Panc1 (cell line): Measurements from ENCODE around the gene MMP21. TPM values are rescaled to one million over a fixed set of nuclear protein-coding genes. Genes with fewer than 3 reads are reported as not detected.

Experiments used
- ATAC-seq: fragments of 200-7000 bp; cut with Tn5 transposase; 2 replicates; pipeline ENCODE4 v1.9.1; 2020; ENCODE audit warnings: mild to moderate bottlenecking, moderate library complexity
- Bru-seq: library from RNA; stranded (reverse); fragments of 400-500 nt; gene quantifications from one replicate; lab custom pipeline; 2021; lab: Mats Ljungman, UMichigan
- BruChase-seq, 2 experiments: library from RNA; stranded (reverse); fragments of 400-500 nt; gene quantifications; one replicate each; lab custom pipeline; 2021; lab: Mats Ljungman, UMichigan
- BruUV-seq: library from RNA; stranded (reverse); fragments of 400-500 nt; replicated peaks from 2 replicates; lab custom pipeline; 2021; lab: Mats Ljungman, UMichigan
- CTCF ChIA-PET: fragments of 300-600 bp; sonication (Branson Sonifier 250); formaldehyde crosslinking; loops from one replicate; lab custom pipeline; 2022; ENCODE audit warnings: antibody characterized with exemption; lab: Charles Lee
- POLR2A ChIA-PET: fragments of 300-600 bp; sonication (Branson Sonifier 250); formaldehyde crosslinking; loops from one replicate; lab custom pipeline; 2022; ENCODE audit warnings: antibody characterized with exemption; lab: Charles Lee
- DNase-seq: peaks from one replicate; pipeline ENCODE4 v3.0.0-alpha.2; 2010; ENCODE audit warnings: low read depth, low spot score
- H3K27ac ChIP-seq: 2 replicates; pipeline ENCODE4 v1.5.1; 2011; ENCODE audit warnings: mild to moderate bottlenecking, low read length, inconsistent platforms
- H3K27me3 ChIP-seq: fragments of 200-500 bp; sonication (Bioruptor generic); 2 replicates; pipeline ENCODE4 v1.6.0; 2014; ENCODE audit warnings: low read length, inconsistent platforms; ENCODE audit not compliant: control insufficient read depth, insufficient read depth
- H3K36me3 ChIP-seq: fragments of 200-500 bp; sonication (Bioruptor generic); 2 replicates; pipeline ENCODE4 v1.5.1; 2014; ENCODE audit warnings: inconsistent platforms, mild to moderate bottlenecking, low read length, moderate library complexity; ENCODE audit not compliant: control insufficient read depth, insufficient read depth
- H3K4me1 ChIP-seq: 2 replicates; pipeline ENCODE4 v1.5.1; 2011; ENCODE audit warnings: inconsistent platforms, mild to moderate bottlenecking, low read length, moderate library complexity; ENCODE audit not compliant: control insufficient read depth, insufficient read depth
- H3K4me3 ChIP-seq, 2 experiments: 2 replicates each; pipeline ENCODE4 v1.5.1; 2011 to 2012; ENCODE audit warnings: low read depth in 2 of 2, low read length in 2 of 2, mild to moderate bottlenecking in 2 of 2, inconsistent platforms in 1 of 2, moderate library complexity in 1 of 2
- H3K9me3 ChIP-seq: fragments of 200-500 bp; sonication (Bioruptor generic); 2 replicates; pipeline ENCODE4 v1.5.1; 2014; ENCODE audit warnings: low read depth, mild to moderate bottlenecking, inconsistent platforms, low read length, moderate library complexity; ENCODE audit not compliant: control insufficient read depth, insufficient read depth
- CTCF ChIP-seq: fragments of 450-650 bp; IDR thresholded peaks from 2 replicates; pipeline ENCODE4 v1.5.1; 2017; ENCODE audit warnings: mild to moderate bottlenecking
- POLR2AphosphoS5 ChIP-seq: IDR thresholded peaks from 2 replicates; pipeline ENCODE4 v1.6.1; 2012; ENCODE audit warnings: mild to moderate bottlenecking, low read depth, low read length, moderate library complexity
- REST ChIP-seq, 2 experiments: IDR thresholded peaks; 2 replicates each; pipeline ENCODE4 v1.6.1; 2011 to 2012; ENCODE audit warnings: low read depth in 2 of 2, control low read depth in 1 of 2, low read length in 1 of 2, mild to moderate bottlenecking in 1 of 2, moderate library complexity in 1 of 2; ENCODE audit not compliant: insufficient read depth in 1 of 2
- SIN3A ChIP-seq: IDR thresholded peaks from 2 replicates; pipeline ENCODE4 v1.6.1; 2012; ENCODE audit warnings: low read depth, mild to moderate bottlenecking, low read length, moderate library complexity, borderline replicate concordance; ENCODE audit not compliant: insufficient read depth
- TCF7L2 ChIP-seq: IDR thresholded peaks from 2 replicates; pipeline ENCODE4 v1.6.1; 2011; ENCODE audit warnings: mild to moderate bottlenecking, low read depth, low read length, inconsistent platforms
- in situ Hi-C: cut with HindIII; loops from 2 replicates; pipeline ENCODE4 v1.10.0; 2016; ENCODE audit warnings: low sequenced_read_pairs, low pct_unique_long_range_greater_than_20kb
- intact Hi-C: fragments of 100-400 bp; cut with micrococcal nuclease; formaldehyde crosslinking; loops from one replicate; pipeline ENCODE4 v1.10.0; 2022; ENCODE audit not compliant: unreplicated experiment
- long read RNA-seq: library from polyadenylated mRNA; unstranded; transcript quantifications from one replicate; pipeline ENCODE4 v2.0.0, GENCODE V29; 2021; ENCODE audit not compliant: unreplicated experiment
- polyA plus RNA-seq: library from polyadenylated mRNA; unstranded; fragments of >200 nt; gene quantifications from one replicate; pipeline ENCODE4 v1.2.1, GENCODE V29; 2012; ENCODE audit warnings: missing spikeins; ENCODE audit not compliant: insufficient read length
- total RNA-seq: library from RNA; stranded (reverse); gene quantifications from one replicate; pipeline ENCODE4 v1.2.1, GENCODE V29; 2021; ENCODE audit not compliant: unreplicated experiment

The MMP21 gene
- total RNA-seq (not detected), Bru-seq, nascent RNA (not detected), BruChase-seq, experiment 1, labeled RNA remaining after a 2-hour chase (not detected), BruChase-seq, experiment 2, labeled RNA remaining after a 6-hour chase (not detected)
- polyA plus RNA-seq = not detected
- long read RNA-seq = 0 reads

GRCh38 chr10:125775491-125776106 lies at the start of gene MMP21:
Gene MMP21, minus strand, starts transcription at chr10:125775821. Its CDS starts 0 bp downstream, at chr10:125775821.
- POLR2A ChIA-PET = no interaction called here
- intact Hi-C loops = no loop called here
- CTCF ChIA-PET = no interaction called here
- Histone ChIP-seq H3K4me3 (no peak within 1 kb of the TSS), H3K4me1 (no peaks in the 10 kb centered on the region), H3K9me3 (no peaks in the 10 kb centered on the region), H3K27ac (no peak within 1 kb of the TSS), H3K27me3 (no peaks in the 10 kb centered on the region), H3K36me3 (no peaks in the 10 kb centered on the region)
- BruUV-seq = no TSS peak
- ATAC-seq (peak; percentile 23), DNase-seq (no peak)
- TF ChIP-seq REST (IDR thresholded peaks at IDR 0.05; ENCODE audit: insufficient read depth in 1 of 2, low read depth in 2 of 2, low read length in 1 of 2) (no peak), POLR2AphosphoS5 (no peak)
- in situ Hi-C loops = no loop called here

- POLR2A ChIA-PET = no interaction called here
- TF ChIP-seq TCF7L2 (no peak), REST (IDR thresholded peaks at IDR 0.05; ENCODE audit: insufficient read depth in 1 of 2, low read depth in 2 of 2, low read length in 1 of 2) (no peak), POLR2AphosphoS5 (no peak), SIN3A (no peak), CTCF (no peak)
- Histone ChIP-seq H3K4me1 (peaks cover 26% of the 10 kb centered on the region), H3K27ac (peak overlapping the region; percentile 99), H3K36me3 (peaks cover 53% of the 10 kb centered on the region), H3K9me3 (no peaks in the 10 kb centered on the region), H3K4me3 (peak overlapping the region; percentile 76 to 98), H3K27me3 (no peaks in the 10 kb centered on the region)
- no peak for ATAC-seq
- intact Hi-C loops = no loop called here
- no TSS peak for BruUV-seq
- no peak for DNase-seq
- CTCF ChIA-PET = no interaction called here
- in situ Hi-C loops = no loop called here
Observed at GRCh38 chr10:125824736-125825135, 49.1 kb upstream of the MMP21 start.
